ENCODE measurements around the gene RNF115.

The RNF115 gene

GRCh38 chr1:145707183-145707867 lies 116.6 kb downstream of the RNF115 start, which contains the start of gene PDZK1:
Gene PDZK1 (minus strand): TSS chr1:145707368. CDS start chr1:145688021, 19,347 bp downstream.
- peaks cover 26 to 37% of the 10 kb centered on the region in 2 donors for H3K4me1 ChIP-seq (ENCODE audit: control insufficient read depth in 1 of 2, insufficient read depth in 2 of 2, low read length in 2 of 2)
- peak within 1 kb of the TSS; percentile 22 to 29 for H3K9ac ChIP-seq (ENCODE audit: low read depth in 1 of 2, low read length in 2 of 2)
- peak within 1 kb of the TSS; percentile 33 for H3K27ac ChIP-seq (ENCODE audit: low read depth, low read length)
- no peaks in the 10 kb centered on the region for H3K9me3 ChIP-seq (ENCODE audit: control insufficient read depth in 1 of 2, low read length in 2 of 2)
- peak within 1 kb of the TSS; percentile 61 to 64 for H3K4me3 ChIP-seq (ENCODE audit: low read depth in 1 of 2, low read length in 2 of 2)
- H3K36me3 ChIP-seq (ENCODE audit: control insufficient read depth in 1 of 2, insufficient read depth in 2 of 2, low read length in 2 of 2), result no peaks in the 10 kb centered on the region
- H3K27me3 ChIP-seq (ENCODE audit: control insufficient read depth in 1 of 2, insufficient read depth in 2 of 2, low read length in 2 of 2), result no peaks in the 10 kb centered on the region

GRCh38 chr1:145706086-145706664 lies 117.7 kb downstream of the RNF115 start:
- no peak overlapping the region for H3K27ac ChIP-seq (ENCODE audit: low read depth, low read length)
- H3K4me3 ChIP-seq (ENCODE audit: low read depth in 1 of 2, low read length in 2 of 2), result peak overlapping the region; percentile 61 to 64
- H3K36me3 ChIP-seq (ENCODE audit: control insufficient read depth in 1 of 2, insufficient read depth in 2 of 2, low read length in 2 of 2), result no peaks in the 10 kb centered on the region
- peaks cover 19 to 29% of the 10 kb centered on the region in 2 donors for H3K4me1 ChIP-seq (ENCODE audit: control insufficient read depth in 1 of 2, insufficient read depth in 2 of 2, low read length in 2 of 2)
- no peaks in the 10 kb centered on the region for H3K27me3 ChIP-seq (ENCODE audit: control insufficient read depth in 1 of 2, insufficient read depth in 2 of 2, low read length in 2 of 2)
- no peaks in the 10 kb centered on the region for H3K9me3 ChIP-seq (ENCODE audit: control insufficient read depth in 1 of 2, low read length in 2 of 2)
- peak overlapping the region in 1 of 2 donors; percentile 29 for H3K9ac ChIP-seq (ENCODE audit: low read depth in 1 of 2, low read length in 2 of 2)

GRCh38 chr1:145705622-145706021 lies 118.3 kb downstream of the RNF115 start:
- peaks cover 14 to 25% of the 10 kb centered on the region in 2 donors for H3K4me1 ChIP-seq (ENCODE audit: control insufficient read depth in 1 of 2, insufficient read depth in 2 of 2, low read length in 2 of 2)
- H3K9ac ChIP-seq (ENCODE audit: low read depth in 1 of 2, low read length in 2 of 2), result no peak overlapping the region
- no peaks in the 10 kb centered on the region for H3K36me3 ChIP-seq (ENCODE audit: control insufficient read depth in 1 of 2, insufficient read depth in 2 of 2, low read length in 2 of 2)
- H3K4me3 ChIP-seq (ENCODE audit: low read depth in 1 of 2, low read length in 2 of 2), result peak overlapping the region in 1 of 2 donors; percentile 64
- no peaks in the 10 kb centered on the region for H3K9me3 ChIP-seq (ENCODE audit: control insufficient read depth in 1 of 2, low read length in 2 of 2)
- H3K27ac ChIP-seq (ENCODE audit: low read depth, low read length), result no peak overlapping the region
- no peaks in the 10 kb centered on the region for H3K27me3 ChIP-seq (ENCODE audit: control insufficient read depth in 1 of 2, insufficient read depth in 2 of 2, low read length in 2 of 2)

GRCh38 chr1:145702826-145703225 lies 121.1 kb downstream of the RNF115 start:
- Histone ChIP-seq H3K9me3 (ENCODE audit: control insufficient read depth in 1 of 2, low read length in 2 of 2) (no peaks in the 10 kb centered on the region), H3K4me3 (ENCODE audit: low read depth in 1 of 2, low read length in 2 of 2) (no peak overlapping the region), H3K27me3 (ENCODE audit: control insufficient read depth in 1 of 2, insufficient read depth in 2 of 2, low read length in 2 of 2) (no peaks in the 10 kb centered on the region), H3K9ac (ENCODE audit: low read depth in 1 of 2, low read length in 2 of 2) (no peak overlapping the region), H3K4me1 (ENCODE audit: control insufficient read depth in 1 of 2, insufficient read depth in 2 of 2, low read length in 2 of 2) (peaks cover 5 to 13% of the 10 kb centered on the region in 2 donors), H3K27ac (ENCODE audit: low read depth, low read length) (no peak overlapping the region), H3K36me3 (ENCODE audit: control insufficient read depth in 1 of 2, insufficient read depth in 2 of 2, low read length in 2 of 2) (no peaks in the 10 kb centered on the region)

GRCh38 chr1:145702052-145702451 lies 121.8 kb downstream of the RNF115 start:
- Histone ChIP-seq H3K9me3 (ENCODE audit: control insufficient read depth in 1 of 2, low read length in 2 of 2) (no peaks in the 10 kb centered on the region), H3K4me1 (ENCODE audit: control insufficient read depth in 1 of 2, insufficient read depth in 2 of 2, low read length in 2 of 2) (peaks cover 0 to 9% of the 10 kb centered on the region in 2 donors), H3K36me3 (ENCODE audit: control insufficient read depth in 1 of 2, insufficient read depth in 2 of 2, low read length in 2 of 2) (no peaks in the 10 kb centered on the region), H3K4me3 (ENCODE audit: low read depth in 1 of 2, low read length in 2 of 2) (no peak overlapping the region), H3K27me3 (ENCODE audit: control insufficient read depth in 1 of 2, insufficient read depth in 2 of 2, low read length in 2 of 2) (no peaks in the 10 kb centered on the region), H3K9ac (ENCODE audit: low read depth in 1 of 2, low read length in 2 of 2) (no peak overlapping the region), H3K27ac (ENCODE audit: low read depth, low read length) (no peak overlapping the region)

GRCh38 chr1:145701306-145701862 lies 122.5 kb downstream of the RNF115 start:
- no peak overlapping the region for H3K27ac ChIP-seq (ENCODE audit: low read depth, low read length)
- H3K9me3 ChIP-seq (ENCODE audit: control insufficient read depth in 1 of 2, low read length in 2 of 2), result no peaks in the 10 kb centered on the region
- no peak overlapping the region for H3K4me3 ChIP-seq (ENCODE audit: low read depth in 1 of 2, low read length in 2 of 2)
- no peaks in the 10 kb centered on the region for H3K36me3 ChIP-seq (ENCODE audit: control insufficient read depth in 1 of 2, insufficient read depth in 2 of 2, low read length in 2 of 2)
- no peak overlapping the region for H3K9ac ChIP-seq (ENCODE audit: low read depth in 1 of 2, low read length in 2 of 2)
- peaks cover 0 to 3% of the 10 kb centered on the region in 2 donors for H3K4me1 ChIP-seq (ENCODE audit: control insufficient read depth in 1 of 2, insufficient read depth in 2 of 2, low read length in 2 of 2)
- H3K27me3 ChIP-seq (ENCODE audit: control insufficient read depth in 1 of 2, insufficient read depth in 2 of 2, low read length in 2 of 2), result no peaks in the 10 kb centered on the region

GRCh38 chr1:145696630-145696960 lies 127.3 kb downstream of the RNF115 start:
- Histone ChIP-seq H3K27me3 (ENCODE audit: control insufficient read depth in 1 of 2, insufficient read depth in 2 of 2, low read length in 2 of 2) (no peaks in the 10 kb centered on the region), H3K4me3 (ENCODE audit: low read depth in 1 of 2, low read length in 2 of 2) (no peak overlapping the region), H3K9me3 (ENCODE audit: control insufficient read depth in 1 of 2, low read length in 2 of 2) (no peaks in the 10 kb centered on the region), H3K27ac (ENCODE audit: low read depth, low read length) (no peak overlapping the region), H3K9ac (ENCODE audit: low read depth in 1 of 2, low read length in 2 of 2) (no peak overlapping the region), H3K4me1 (ENCODE audit: control insufficient read depth in 1 of 2, insufficient read depth in 2 of 2, low read length in 2 of 2) (no peaks in the 10 kb centered on the region), H3K36me3 (ENCODE audit: control insufficient read depth in 1 of 2, insufficient read depth in 2 of 2, low read length in 2 of 2) (no peaks in the 10 kb centered on the region)

GRCh38 chr1:145695821-145696629 lies 127.9 kb downstream of the RNF115 start:
- Histone ChIP-seq H3K27me3 (ENCODE audit: control insufficient read depth in 1 of 2, insufficient read depth in 2 of 2, low read length in 2 of 2) (no peaks in the 10 kb centered on the region), H3K9me3 (ENCODE audit: control insufficient read depth in 1 of 2, low read length in 2 of 2) (no peaks in the 10 kb centered on the region), H3K27ac (ENCODE audit: low read depth, low read length) (no peak overlapping the region), H3K4me1 (ENCODE audit: control insufficient read depth in 1 of 2, insufficient read depth in 2 of 2, low read length in 2 of 2) (peaks cover 2 to 5% of the 10 kb centered on the region in 2 donors), H3K9ac (ENCODE audit: low read depth in 1 of 2, low read length in 2 of 2) (no peak overlapping the region), H3K36me3 (ENCODE audit: control insufficient read depth in 1 of 2, insufficient read depth in 2 of 2, low read length in 2 of 2) (no peaks in the 10 kb centered on the region), H3K4me3 (ENCODE audit: low read depth in 1 of 2, low read length in 2 of 2) (no peak overlapping the region)

- Histone ChIP-seq H3K27ac (ENCODE audit: low read depth, low read length) (no peak overlapping the region), H3K4me3 (ENCODE audit: low read depth in 1 of 2, low read length in 2 of 2) (no peak overlapping the region), H3K9me3 (ENCODE audit: control insufficient read depth in 1 of 2, low read length in 2 of 2) (no peaks in the 10 kb centered on the region), H3K27me3 (ENCODE audit: control insufficient read depth in 1 of 2, insufficient read depth in 2 of 2, low read length in 2 of 2) (no peaks in the 10 kb centered on the region), H3K4me1 (ENCODE audit: control insufficient read depth in 1 of 2, insufficient read depth in 2 of 2, low read length in 2 of 2) (peaks cover 18 to 24% of the 10 kb centered on the region in 2 donors), H3K36me3 (ENCODE audit: control insufficient read depth in 1 of 2, insufficient read depth in 2 of 2, low read length in 2 of 2) (no peaks in the 10 kb centered on the region), H3K9ac (ENCODE audit: low read depth in 1 of 2, low read length in 2 of 2) (no peak overlapping the region)
Measured at GRCh38 chr1:145692785-145693443, 131.0 kb downstream of the RNF115 start.

Data from duodenal mucosa (tissue), 2 donors.